D721Med (cell line): ENCODE data around the gene GRK1.

Experiments
- DNase-seq: peaks from one replicate; pipeline ENCODE4 v3.0.0; 2011; ENCODE audit warnings: low spot score; ENCODE audit not compliant: insufficient read length
- FAIRE-seq: peaks from 2 replicates; lab custom pipeline; 2011; peaks lifted over from hg19 to GRCh38; lab: Jason Lieb, UNC
- CTCF ChIP-seq: IDR thresholded peaks from 2 replicates; pipeline ENCODE4 v1.5.1; 2012; ENCODE audit warnings: mild to moderate bottlenecking, control low read depth; ENCODE audit not compliant: insufficient read depth; ENCODE audit errors: missing control alignments

The GRK1 gene

GRCh38 chr13:113776231-113777125 lies 109.5 kb downstream of the GRK1 start:
- FAIRE-seq (no peak), DNase-seq (no peak)
- no peak for TF ChIP-seq CTCF

DNA sequence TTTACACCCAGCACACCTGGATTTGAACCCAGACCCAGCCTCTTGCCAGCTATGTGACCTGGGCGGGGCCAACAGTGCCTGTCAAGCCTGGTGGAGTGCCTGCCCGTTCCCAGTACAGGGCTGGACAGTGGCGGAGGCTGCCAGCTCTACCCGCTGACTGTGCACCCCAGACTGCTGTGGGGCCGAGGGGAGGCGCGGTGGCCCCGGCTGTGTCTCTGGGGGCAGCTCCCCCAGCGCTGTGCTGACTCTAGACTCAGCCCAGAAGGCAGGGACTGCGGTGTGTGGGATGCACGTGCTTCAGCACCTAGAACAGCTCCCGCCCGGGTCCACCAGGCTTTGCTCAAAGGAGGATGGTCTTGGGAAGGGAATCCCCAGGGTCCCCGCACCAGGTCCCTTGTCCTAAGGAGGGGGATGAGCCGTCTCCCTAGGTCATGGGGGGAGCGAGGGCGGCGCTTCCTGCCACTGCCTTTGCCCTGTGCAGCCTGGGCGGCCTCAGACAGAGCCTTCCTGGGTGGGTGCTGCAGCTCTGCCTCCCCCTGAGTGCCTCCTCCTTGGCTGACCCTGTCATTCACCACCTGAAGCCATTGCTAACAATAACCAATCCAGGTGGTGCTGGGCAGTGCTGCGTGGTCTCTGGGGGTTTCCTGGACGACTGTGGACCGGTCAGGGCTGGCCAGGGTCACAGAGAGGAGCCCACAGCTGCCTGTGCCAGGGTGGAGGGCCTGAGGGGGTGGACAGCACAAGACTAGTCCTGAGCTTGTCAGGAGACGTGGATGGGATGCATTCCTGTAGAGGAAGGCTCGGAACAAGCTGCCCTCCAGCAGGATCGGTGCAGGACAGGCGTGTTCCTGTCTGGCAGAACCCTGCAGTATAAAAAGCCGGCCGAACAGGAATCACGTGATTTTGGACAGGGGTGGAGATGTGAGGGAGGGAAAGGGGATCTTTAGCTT lies 110.6 kb downstream of the GRK1 start:
- FAIRE-seq (no peak), DNase-seq (no peak)
- no peak for TF ChIP-seq CTCF

DNA sequence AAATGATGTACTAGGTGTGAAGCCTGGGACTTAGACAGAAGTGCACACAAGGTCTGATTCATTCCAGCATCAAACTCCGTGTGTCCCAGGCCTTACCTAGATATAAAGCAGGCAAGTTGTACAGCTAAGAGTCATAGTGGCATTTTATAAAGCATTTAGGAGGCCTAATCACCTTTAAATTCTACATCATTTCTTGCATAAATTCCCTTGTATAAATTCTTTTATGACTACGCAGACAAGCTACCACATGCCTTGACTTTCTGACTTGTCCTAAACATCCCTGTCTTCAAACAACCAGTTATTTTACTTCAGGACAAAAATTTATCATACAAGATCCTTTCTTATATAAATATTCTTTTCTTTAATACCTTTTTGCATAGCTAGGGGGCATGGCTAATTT lies 114.6 kb downstream of the GRK1 start:
- TF ChIP-seq CTCF = no peak
- no peak for DNase-seq
- FAIRE-seq = no peak

DNA sequence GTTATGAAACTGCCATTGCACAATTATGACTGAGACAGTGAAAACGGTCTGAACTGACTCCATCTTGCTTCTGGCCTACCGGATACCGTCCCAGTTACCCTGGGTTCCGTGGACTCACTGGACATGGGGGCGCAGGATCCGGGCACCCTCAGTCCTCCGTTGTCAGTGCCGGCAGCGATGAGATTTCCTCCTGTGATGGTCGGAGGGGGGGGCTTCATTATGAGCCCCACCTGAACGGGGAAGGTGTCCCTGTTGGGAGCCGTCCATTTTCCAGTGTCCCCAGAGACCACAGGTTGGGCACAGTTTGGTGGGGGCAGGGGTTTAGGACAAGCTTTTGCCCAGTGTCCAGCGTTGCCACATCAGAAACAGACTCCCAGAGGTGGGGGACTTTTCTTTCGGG lies 115.5 kb downstream of the GRK1 start:
- no peak for TF ChIP-seq CTCF
- DNase-seq (no peak), FAIRE-seq (no peak)

DNA sequence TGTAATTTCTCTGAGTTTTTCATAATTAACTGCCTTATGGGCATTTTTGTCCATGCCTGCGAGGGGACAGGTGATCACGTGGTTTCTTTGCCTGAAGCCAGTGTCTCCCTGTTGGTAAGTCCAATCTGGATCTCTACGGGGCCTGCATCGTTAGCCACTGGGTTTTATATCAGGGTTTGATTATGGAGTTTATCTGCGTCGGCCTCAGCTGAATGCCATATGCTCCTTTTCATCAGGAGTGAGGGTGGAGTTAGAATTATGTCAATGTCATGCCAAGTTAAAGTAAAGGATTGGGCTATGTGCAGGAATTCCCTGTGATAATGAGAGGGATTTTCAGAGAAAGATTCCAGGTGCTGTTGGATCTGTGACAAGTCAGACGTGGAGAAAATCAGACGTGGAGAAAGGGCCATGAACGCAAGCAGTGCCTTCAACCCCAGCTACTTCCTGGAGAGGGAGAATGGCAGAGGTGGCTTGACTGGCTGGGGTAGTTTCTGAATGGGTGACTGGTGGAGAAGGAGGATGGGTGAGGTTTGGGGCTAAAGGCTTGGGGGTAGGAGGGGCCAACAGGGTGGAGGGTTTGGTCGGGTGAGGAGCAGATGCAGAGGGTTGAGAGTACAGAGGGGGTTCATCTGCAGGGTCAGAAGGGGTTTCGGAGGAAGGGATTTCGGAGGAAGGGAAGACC lies 116.3 kb downstream of the GRK1 start:
- FAIRE-seq (no peak), DNase-seq (no peak)
- TF ChIP-seq CTCF = no peak

DNA sequence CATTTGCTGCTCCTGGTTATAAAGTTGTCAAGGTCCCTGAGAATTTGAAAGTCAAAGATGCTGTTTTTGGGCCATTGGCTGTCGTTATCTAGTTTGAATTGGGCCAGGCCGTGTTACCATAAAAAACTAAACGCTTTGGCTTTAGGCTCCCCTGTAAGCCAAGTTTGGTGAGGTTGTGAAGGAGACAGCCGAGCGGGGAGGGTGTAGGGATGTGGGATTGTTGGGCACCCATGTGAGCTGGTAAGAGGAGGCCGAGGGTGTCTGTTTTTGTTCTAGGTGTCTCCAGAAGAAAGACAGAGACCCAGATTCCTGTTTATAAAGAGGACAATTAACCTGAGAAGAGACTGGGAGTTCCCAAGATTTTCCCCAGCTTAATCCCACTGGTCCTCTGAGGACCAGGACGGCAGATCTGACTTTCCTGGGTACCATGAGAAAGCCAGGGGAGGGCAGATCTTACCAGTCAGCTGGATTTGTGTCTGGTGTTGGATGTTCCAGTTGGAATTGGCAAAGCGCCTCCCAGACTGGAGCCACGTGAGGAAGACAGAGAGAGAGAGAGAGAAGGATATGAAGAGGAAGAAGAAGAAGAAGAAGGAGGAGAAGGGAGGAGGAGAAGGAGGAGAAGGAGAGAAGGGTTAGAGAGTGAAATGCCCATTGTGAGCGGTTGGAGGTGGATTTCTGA lies 117.1 kb downstream of the GRK1 start:
- TF ChIP-seq CTCF = no peak

More for the DNA sequence above, 117.1 kb downstream of the GRK1 start:
- FAIRE-seq = no peak
- DNase-seq = no peak
